Measurements from ENCODE around the gene DDX1.

Gene DDX1

DNA sequence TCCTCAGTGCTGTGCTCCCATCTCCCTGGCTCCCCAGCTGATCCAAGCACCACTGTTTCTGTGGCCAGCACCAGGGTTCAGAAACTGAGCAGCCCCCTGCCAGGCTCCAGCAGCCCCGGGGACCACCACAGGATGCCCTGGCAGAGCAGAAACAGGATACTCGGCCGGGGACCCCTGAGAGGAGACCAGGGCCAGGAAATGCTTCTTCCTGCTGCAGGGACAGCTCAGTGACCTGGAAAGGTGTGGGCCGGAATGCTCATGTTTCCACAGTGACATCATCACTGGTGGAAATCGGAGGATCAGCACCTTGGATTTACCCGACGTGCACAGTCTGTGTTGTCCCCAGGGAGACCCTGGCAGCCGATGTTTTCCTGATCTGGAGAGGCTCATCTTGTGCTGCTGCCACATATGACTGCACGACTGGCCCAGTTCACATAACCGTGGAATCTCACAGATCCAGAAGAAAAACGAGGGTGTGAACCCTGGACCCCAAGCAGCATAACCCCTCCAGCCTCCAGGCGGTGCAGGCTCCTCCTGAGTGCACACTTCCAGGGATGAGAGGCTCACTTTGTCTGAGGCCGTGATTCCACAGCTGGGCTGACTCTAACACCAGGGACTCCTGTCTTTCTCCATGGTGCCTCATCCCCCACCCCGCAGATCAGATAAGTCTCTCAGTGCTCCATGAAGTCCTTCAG, 58.0 kb downstream of the DDX1 start:
- no peak for DNase-seq

DNA sequence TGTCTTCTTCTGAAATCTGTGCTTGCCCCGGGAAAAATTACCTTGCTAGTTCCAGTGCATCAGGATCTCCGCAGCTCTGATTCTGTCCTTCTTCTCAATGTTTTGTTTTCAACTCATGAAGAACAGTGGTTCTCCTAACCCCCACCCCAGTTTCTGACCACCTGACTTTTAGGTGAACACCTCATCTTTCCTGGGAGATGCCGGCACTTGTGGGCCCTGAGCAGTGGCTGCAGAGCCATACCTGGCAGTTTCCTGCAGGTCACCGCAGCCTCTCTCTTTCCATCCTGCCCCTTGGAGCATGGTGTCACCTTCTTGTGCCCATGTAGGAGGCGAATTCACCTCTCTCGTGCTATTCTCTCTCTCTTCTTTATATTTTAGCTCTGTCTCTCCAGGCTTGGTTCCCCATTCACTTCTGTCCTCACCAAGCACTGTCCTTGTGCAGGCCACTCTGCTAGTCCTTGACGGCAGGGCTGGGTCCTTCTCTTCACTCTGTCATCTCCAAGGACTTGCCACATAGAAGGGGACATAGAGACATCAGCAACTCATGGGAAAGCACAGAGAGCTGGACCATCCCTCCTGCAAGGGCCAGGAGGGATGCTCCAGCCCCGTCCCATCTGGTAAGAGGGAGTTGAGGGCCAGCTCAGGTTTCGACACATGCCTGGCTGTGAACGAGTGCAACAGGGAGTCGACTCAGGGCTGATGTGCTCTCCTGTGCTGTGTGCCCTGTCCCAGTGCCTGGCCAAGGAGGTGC, 59.1 kb downstream of the DDX1 start:
- no peak for DNase-seq

DNA sequence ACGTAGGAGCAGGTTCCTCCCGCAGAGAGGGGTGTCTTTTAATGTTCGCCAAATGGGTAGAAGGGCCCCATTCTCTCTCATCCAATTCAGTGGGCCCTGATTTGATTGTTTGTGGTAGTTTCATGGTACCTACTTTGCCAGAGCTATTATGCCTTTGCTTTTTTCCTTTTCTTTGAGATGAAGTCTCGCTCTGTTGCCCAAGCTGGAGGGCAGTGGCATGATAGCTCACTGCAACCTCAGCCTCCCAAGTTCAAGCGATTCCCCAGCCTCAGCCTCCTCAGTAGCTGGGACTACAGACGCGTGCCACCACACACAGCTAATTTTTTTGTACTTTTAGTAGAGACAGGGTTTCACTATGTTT, 59.7 kb downstream of the DDX1 start:
- no peak for DNase-seq

DNA sequence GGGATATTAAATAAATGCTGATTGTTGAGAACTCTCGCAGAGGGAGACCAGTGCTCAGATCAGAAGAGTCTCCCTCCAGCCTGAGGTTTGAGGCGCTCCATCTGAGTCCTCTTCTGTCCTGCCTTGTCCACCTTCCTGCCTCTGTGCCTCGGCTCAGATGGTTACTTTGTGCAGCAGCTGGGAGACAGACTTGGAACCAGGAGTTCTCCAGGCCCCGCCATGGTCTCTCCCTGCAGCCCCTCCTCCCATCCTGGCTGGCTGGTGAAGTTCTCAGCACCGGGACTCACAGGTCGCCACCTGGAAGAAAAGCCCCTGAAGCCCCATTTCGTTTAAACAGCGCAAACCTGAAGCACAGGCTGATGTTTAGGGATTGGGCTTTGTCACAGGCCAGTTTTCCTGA, 60.6 kb downstream of the DDX1 start:
- DNase-seq = no peak

DNA sequence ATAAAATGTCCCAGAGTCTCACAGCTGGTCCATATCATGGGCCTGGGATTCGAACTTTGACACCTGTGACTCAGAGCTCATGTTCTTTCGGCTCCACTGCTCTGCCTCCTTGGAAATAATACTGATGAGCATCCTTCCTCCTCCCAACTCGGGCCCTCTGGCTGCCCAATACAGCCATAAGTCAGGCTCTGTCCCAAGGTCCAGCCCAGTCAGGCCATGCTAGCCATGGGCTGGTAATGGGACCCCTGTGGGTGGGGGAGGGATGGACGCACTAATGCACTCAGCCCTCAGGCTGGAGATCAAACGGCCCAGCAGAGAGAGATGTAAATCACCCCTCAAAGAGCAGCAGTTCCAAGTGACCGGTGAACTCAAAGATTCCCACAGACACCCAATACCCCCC, 61.1 kb downstream of the DDX1 start:
- DNase-seq = no peak

DNA sequence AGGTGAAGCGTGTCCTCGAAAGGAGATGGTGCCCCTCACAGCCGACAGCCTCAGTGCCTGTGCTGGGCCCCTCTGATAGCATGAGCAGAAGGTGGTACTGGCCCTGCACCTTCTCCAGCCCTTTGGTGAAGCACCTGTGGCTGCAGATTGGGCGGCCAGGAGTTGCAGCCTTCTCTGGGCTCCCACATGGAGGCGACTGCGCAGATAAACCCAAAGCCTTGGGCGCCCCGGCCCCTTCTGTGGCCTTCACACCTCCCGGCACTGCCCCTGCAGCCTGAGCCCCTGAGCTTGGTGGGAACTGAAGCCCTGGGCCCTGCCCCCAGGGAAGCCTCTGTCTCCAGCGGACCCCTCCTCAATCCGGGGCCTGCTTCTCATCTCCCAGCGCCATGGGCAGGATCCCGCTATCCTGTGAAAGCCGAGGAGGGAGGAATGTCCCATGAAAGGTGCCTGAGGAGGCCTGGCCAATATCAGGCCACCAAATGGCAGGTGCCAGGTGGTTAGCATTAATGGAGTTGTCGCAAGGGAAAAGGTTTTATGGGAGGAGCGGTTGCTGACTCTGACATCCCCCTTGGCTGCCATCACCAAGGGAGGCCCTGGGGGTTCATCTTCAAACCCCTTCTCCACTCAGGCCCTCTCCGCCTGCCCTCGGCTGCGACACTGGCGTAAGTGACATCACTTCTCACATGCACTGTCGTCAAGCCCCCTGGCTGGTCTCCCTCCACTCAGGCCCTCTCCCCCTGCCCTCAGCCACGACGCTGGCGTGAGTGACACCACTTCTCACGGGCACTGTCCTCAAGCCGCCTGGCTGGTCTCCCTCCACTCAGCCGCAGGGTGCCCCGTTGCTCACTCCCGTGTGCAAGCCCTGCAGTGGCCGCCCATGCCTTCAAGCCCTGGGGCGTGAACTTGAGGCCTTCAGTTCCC, 62.4 kb downstream of the DDX1 start:
- DNase-seq = no peak

DNA sequence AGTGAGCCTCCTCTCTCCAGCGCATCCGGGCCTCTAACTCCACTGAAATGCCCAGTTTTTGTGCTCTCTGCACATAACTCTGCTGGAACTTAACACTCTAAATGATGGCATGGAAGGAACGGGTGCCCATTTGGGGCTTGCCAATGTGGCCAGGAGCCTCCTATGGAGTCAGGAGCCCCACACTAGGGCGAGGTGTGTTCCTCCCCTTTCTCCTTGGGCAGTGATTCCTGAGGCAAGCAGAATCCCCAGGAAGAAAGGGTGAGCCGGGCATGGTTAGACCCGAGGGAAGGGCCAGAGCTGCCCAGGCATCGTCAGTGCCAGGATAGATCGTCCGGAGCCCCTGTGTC, 63.0 kb downstream of the DDX1 start:
- no peak for DNase-seq

DNA sequence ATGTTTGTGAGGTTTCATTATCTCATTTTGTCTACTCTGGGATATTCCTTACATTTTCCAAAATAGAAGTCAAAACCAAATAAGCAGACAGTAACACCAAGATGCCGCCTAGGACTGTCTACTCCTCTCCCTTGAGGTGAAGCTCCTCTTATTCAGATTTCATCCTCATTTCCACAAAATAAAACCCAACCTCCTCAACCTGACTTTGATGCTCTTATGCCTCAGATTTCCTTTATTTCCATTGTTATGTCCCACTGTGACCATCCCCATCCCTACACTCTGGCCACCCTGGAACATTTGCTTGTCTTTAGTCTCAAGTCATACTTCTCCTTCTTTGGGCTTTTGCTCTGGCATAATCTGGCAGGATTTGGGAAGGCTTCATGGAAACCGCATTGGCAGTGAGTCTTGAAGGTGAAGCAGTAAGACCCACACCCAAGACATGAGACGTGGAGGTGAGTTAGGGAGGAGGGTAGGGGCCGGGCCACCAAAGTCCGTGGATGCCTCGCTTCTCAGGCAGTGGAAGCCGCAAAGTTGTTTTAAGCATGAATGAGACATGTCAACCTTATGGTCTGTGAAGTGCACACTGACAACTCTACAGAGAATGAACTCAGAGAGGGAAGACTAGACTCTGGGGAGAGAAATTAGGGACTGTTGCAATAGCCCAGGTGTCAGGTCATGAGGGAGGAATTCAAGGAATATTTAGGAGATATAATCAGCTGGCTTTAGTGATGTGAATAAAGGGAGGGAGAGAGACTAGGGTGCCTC, 63.6 kb downstream of the DDX1 start:
- no peak for DNase-seq

DNA sequence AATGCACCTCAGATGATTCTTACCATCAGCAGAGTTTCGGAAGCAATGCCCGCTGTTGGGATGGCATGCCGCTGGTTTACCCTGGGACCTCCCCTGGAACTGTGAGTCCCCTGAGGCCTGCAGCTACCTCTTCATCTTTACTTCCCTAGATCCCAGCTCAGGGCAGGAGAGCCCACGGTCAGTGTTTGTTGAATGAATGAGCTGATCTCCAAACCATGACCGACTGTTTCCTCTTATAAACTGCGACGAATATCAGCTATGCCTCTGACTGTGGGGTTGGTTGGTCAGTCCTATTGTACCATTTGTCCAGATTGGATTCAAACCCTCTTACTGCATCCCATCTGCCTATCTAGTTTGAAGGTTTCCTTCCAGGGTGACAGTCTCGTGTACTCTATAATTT, 64.4 kb downstream of the DDX1 start:
- no peak for DNase-seq

DNA sequence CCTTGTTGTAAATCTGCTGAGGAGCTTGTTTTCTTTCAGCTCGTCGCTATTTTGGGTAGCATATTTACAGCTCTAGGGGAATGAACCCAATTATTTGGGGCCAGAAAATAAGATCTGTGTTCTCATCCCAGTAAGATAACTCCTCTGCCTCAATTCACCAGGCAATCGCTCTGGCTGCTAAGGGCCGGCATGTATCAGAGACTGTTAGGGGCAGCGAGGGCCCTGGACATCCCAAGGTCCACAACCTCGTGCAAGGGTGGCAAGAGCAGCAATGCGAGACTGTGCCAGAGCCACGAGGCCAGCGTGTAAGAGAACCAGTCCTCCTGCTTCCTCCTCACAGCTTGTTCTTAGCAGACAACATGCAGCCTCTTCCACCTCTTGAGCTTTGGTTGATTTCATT, 66.1 kb downstream of the DDX1 start:
- DNase-seq = no peak

DNA sequence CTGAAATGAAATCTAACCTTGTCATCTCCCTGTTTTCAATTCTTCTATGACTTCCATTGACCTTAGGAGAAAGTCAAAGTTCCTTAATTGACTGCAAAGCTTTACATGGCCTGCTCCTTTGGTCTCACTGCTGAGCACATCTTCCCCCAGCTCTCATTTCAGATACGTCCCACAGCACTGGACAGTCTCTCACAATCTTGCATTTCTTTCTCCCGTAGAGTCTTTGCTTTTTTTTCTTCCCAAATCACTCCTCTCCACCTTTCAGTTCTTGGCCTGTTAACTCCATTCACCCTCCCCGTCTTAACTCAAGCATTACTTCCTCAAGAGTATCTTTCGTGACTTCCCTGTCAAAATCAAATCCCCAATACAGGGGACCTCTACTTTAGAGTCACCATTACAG, 67.2 kb downstream of the DDX1 start:
- no peak for DNase-seq

DNA sequence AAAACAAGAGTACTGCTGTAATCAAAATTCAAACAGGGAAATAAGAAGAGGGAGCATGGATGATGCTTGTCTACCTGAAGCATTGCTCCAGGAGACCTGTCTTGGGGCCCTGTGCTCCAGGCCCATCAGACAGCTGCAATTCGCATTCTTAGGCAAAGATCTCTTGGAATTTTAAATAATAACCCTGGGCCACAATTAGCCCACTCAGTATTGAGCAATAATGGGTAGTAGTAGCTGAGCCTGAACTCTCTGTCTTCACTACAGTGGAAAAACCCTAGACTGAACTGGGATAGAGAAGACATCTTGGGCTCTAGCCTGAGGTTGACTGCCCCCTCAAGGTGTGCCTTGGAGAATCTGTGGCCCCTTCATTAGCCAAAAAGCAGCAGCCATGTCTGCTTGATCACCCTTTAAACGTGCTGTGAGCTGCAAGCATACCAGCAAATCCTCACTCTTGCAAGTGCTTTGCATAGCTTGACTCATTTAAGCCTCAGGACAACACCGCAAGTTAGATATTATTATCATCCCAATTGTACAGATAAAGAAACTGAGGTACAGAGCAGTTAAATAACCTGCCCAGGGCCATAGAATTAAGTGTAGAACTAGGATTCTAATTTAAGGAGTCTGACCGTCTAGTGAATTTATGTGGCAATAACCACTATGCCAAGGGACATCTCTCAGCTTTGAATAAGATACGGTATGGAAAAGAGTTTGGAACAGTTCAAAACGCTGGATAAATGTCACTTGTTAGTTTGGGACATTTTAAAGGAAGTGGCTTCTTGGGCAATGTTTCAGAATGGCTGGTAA, 69.0 kb downstream of the DDX1 start:
- DNase-seq = no peak

DNA sequence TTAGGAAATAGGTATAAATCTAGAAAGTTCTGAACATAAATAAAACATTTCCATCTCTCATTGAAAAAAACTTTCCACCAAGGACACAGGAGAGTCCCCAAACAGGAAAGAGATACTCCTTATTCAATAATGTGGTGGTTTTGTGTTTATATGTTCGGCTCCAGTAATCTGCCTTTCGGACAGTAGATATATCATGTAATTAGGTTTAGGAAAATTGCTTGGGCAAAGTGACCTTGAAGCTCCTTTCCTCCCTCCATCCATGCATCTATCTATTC, 69.6 kb downstream of the DDX1 start:
- DNase-seq = no peak

DNA sequence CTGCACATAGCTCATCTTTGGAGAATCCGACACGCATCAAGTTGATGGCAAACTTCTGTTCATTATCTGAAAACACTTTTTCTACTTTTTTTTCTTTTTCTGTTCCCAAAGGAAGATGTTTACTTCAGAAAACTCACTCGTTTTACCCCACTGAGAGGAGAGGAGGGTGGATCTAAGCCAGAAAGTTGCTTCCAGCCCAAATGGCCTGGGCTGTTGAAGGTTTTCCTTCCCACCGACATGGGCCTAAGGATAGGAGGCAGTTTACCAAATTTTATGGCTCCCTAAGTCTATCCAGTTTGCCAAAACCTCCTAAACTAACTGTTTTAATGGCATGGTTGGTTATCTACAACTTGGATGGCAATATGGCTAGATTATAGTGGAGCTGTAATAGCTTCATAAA, 70.4 kb downstream of the DDX1 start:
- DNase-seq = no peak

DNA sequence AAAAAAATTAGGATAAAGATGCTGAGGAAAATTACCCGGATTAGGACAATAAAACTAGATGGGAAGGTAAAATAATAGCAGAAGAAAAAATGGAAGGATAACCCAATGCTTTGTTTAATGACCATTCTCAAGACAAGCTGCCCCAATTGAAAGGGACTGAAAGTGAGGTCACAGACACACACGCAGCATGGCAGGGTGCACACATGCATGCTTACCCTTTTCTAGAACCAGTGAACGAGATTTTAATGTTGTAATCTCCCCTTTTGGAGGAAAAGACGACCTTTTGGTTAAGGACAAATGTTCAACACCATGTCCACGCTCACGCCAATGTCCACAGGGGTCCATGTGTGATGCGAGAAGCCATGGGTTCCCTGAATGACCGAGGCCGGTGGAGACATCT, 70.9 kb downstream of the DDX1 start:
- DNase-seq = no peak

DNA sequence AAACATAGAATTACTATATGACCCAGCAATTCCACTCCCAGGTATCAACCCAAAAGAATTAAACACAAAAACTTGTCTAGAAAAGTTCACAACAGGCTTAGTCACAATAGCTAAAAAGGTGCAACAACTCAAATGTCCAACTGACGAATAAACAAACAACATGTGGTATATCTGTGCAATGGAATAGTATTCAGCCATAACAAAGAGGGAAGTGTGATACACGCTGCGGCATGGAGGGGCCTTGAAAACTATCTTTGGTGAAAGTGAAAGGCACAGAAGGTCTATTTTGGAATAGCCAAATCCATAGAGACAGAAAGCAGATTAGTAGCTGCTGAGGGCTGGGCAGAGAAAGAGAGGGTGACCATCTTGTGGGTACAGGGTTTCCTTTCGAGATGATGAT, 72.1 kb downstream of the DDX1 start:
- DNase-seq = no peak

DNA sequence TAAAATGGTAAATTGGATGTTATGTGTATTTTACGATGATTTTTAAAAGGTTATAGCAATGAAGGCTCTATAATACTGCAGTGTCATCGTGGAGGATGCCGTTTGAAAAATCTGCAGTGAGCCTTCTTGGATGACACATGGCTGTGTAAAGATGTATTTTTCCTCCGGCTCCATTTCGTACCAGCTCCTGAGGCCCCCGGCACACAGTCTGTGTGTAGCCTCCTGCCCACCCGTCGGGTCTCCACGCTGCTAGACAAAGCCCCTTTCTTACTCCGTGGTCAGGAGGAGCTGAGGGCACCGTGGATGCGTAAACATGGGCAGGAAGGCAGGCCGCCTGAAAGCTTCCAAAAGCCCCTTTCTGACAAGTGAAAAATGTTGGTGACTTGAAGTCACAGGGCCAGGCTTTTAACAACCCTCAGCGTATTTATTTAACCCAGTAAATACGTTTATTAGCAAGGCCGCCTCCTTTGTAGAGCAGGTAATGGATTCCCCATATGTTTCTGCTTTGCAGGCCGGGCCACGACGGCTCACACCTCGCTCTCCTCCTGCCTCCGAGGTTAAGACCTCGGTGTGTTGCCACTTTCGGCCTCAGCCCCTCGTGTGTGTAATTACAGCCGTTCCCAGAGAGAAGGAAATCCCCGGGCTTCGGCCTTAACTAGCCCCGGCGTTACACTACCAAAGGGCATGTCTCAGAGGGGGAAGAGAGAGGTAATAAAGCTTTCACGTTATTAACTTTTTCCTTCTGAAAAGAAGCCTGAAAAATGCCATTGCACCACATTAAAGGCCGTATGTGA, 72.8 kb downstream of the DDX1 start:
- no peak for DNase-seq

DNA sequence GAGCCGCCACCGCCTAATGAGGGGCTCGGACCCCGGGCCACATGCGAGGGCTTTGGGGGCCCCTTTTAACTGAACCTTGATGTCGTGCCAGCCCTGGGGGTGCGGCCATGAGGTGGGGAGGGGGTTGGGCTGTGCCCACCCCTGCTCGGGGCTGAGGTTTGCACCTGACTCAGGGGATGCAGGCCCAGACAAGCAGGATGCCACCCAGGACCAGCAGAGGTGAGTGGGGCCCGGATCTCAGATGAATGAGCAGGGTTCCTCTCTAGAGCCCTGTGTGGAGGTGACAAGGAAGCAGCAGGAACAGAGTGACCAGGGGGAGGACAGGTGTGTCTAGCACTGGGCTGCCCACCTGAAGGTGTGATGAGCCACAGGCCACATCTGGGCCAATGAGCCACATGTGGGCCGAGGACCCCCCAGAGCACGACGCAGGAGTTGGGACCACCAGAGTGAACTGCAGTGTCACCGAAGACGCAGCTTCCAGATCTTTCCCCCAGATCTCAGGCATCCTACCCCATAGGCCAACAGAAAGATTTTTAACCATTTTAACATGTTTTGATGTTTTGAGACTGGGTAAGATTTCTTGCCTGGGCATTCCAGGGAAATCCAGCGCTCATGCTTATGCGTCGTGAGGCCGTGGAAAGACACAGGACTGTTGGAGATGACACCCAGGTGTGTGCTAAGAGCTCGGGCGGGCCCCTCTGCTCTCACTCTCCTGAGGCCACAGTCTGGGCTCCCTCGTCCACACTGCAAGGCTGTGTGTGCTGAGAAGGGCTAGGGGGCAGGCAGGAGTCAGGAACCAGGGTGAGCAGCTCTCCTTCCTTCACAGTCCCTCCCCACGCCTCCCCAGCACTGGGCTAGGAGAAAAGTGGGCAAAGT, 73.6 kb downstream of the DDX1 start:
- no peak for DNase-seq

DNA sequence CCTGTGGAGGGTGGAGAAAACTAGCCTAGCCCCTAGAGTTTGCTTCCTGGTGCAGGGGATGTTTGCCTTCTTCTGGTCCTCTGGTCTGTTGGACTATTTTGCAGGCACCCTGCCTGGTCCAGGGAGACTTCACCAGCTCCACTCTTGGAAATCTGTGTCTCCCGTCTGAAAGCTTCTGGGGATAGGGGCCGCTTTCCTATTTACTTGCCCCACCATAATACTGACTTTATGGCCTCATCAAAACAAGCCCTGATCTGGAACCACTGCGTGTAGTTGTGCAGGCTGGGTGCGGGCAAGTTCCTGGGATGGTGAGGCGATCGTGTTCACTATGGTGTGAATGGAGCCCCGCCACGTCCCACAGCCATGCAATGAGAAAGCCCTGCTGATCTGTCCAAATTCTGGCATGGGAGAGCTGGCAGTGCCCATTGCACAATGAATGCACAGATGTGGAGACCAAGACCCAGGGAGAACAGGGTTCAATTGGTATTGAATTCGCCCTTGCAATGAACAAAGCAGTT, 74.3 kb downstream of the DDX1 start:
- DNase-seq = no peak
